ENCODE results near the gene ERCC6L.

DNA sequence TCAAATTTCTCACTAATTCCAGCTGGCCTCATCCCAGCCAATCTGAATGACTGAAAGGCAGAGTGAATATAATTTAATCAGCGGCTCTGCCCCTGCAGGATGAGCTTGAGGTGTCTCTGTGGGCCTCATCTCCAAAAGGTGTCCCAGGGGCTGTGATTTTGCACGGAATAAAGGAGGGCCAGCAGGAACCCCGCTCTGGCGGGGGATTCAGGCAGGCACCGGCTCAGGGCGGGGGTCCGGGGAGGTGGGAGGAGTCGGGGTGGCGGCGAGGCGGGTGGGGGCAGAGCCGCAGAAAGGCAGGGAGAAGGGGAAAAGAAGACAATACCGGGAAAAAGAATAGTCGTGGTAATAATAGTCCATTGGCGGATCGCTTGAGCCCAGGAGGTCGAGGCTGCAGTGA, 16.0 kb upstream of the ERCC6L start:
- TF ChIP-seq POLR2A (IDR thresholded peaks at IDR 0.05; ENCODE audit: low read depth) (no peak), POLR2AphosphoS5 (IDR thresholded peaks at IDR 0.05) (no peak)
- TF ChIP-seq, protein P1, sequence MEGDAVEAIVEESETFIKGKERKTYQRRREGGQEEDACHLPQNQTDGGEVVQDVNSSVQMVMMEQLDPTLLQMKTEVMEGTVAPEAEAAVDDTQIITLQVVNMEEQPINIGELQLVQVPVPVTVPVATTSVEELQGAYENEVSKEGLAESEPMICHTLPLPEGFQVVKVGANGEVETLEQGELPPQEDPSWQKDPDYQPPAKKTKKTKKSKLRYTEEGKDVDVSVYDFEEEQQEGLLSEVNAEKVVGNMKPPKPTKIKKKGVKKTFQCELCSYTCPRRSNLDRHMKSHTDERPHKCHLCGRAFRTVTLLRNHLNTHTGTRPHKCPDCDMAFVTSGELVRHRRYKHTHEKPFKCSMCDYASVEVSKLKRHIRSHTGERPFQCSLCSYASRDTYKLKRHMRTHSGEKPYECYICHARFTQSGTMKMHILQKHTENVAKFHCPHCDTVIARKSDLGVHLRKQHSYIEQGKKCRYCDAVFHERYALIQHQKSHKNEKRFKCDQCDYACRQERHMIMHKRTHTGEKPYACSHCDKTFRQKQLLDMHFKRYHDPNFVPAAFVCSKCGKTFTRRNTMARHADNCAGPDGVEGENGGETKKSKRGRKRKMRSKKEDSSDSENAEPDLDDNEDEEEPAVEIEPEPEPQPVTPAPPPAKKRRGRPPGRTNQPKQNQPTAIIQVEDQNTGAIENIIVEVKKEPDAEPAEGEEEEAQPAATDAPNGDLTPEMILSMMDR (IDR thresholded peaks at IDR 0.05) = no peak
